HEK293 (cell line): ENCODE results near the gene MACROD1.

Source experiments
- CTCF ChIA-PET: fragments of 350-600 bp; formaldehyde crosslinking; extraction: SDS; loops from one replicate; lab custom pipeline; 2021; ENCODE audit warnings: antibody characterized with exemption; lab: Yijun Ruan, JAX
- POLR2A ChIA-PET: fragments of 300-600 bp; formaldehyde crosslinking; extraction: SDS; loops from one replicate; lab custom pipeline; 2020; ENCODE audit warnings: antibody characterized with exemption, inconsistent platforms; lab: Yijun Ruan, JAX
- H3K27ac ChIP-seq: fragments of 200-500 bp; sonication (Bioruptor generic); 2 replicates; pipeline ENCODE4 v1.5.1; 2014; ENCODE audit warnings: low read depth, low read length, control low read depth, inconsistent platforms; ENCODE audit errors: extremely low read depth
- H3K36me3 ChIP-seq, 2 experiments: fragments of 200-500 bp in 1 of 2; sonication (Bioruptor generic) in 1 of 2; 1 replicate in 1 of 2; 2 replicates in 1 of 2; pipeline ENCODE4 v1.5.1; 2014 to 2017; ENCODE audit warnings: inconsistent platforms in 2 of 2, low read length in 2 of 2; ENCODE audit not compliant: control insufficient read depth in 2 of 2, insufficient read depth in 1 of 2
- H3K4me1 ChIP-seq: fragments of 200-500 bp; sonication (Bioruptor generic); 2 replicates; pipeline ENCODE4 v1.5.1; 2014; ENCODE audit warnings: mild to moderate bottlenecking, low read length, inconsistent platforms; ENCODE audit not compliant: control insufficient read depth, insufficient read depth
- H3K4me3 ChIP-seq: 2 replicates; pipeline ENCODE4 v1.5.1; 2011; ENCODE audit warnings: low read depth, mild to moderate bottlenecking, control low read depth, low read length, moderate library complexity
- H3K9me3 ChIP-seq: fragments of 200-500 bp; sonication (Bioruptor generic); 2 replicates; pipeline ENCODE4 v1.5.1; 2014; ENCODE audit warnings: low read depth, low read length, inconsistent platforms; ENCODE audit not compliant: control insufficient read depth, insufficient read depth
- GLIS2 ChIP-seq: fragments of 450-650 bp; formaldehyde crosslinking; IDR thresholded peaks from 2 replicates; pipeline ENCODE4 v1.5.1; 2016; ENCODE audit warnings: missing biosample characterization, missing genetic modification characterization
- KLF1 ChIP-seq: fragments of 450-650 bp; formaldehyde crosslinking; IDR thresholded peaks from 2 replicates; pipeline ENCODE4 v1.5.1; 2016; ENCODE audit warnings: missing biosample characterization, missing genetic modification characterization
- KLF10 ChIP-seq: fragments of 450-650 bp; IDR thresholded peaks from 2 replicates; pipeline ENCODE4 v1.5.1; 2018; ENCODE audit warnings: missing biosample characterization, mild to moderate bottlenecking, missing genetic modification characterization
- KLF16 ChIP-seq: fragments of 450-650 bp; formaldehyde crosslinking; IDR thresholded peaks from 2 replicates; pipeline ENCODE4 v1.5.1; 2017; ENCODE audit warnings: missing biosample characterization, missing genetic modification characterization
- KLF7 ChIP-seq: fragments of 450-650 bp; formaldehyde crosslinking; IDR thresholded peaks from 2 replicates; pipeline ENCODE4 v1.5.1; 2016; ENCODE audit warnings: missing biosample characterization, missing genetic modification characterization, borderline replicate concordance
- KLF8 ChIP-seq: fragments of 450-650 bp; formaldehyde crosslinking; IDR thresholded peaks from 2 replicates; pipeline ENCODE4 v1.5.1; 2016; ENCODE audit warnings: missing biosample characterization, missing genetic modification characterization
- OSR2 ChIP-seq: fragments of 450-650 bp; formaldehyde crosslinking; IDR thresholded peaks from 2 replicates; pipeline ENCODE4 v1.5.1; 2016; ENCODE audit warnings: missing biosample characterization, missing genetic modification characterization
- PRDM2 ChIP-seq: fragments of 450-650 bp; formaldehyde crosslinking; IDR thresholded peaks from 2 replicates; pipeline ENCODE4 v1.5.1; 2016; ENCODE audit warnings: missing biosample characterization, missing genetic modification characterization, borderline replicate concordance
- SP7 ChIP-seq: fragments of 450-650 bp; formaldehyde crosslinking; IDR thresholded peaks from 2 replicates; pipeline ENCODE4 v1.5.1; 2016; ENCODE audit warnings: missing biosample characterization, missing genetic modification characterization
- WT1 ChIP-seq: fragments of 450-650 bp; formaldehyde crosslinking; IDR thresholded peaks from 2 replicates; pipeline ENCODE4 v1.5.1; 2016; ENCODE audit warnings: missing biosample characterization, missing genetic modification characterization
- ZBTB11 ChIP-seq: fragments of 450-650 bp; formaldehyde crosslinking; conservative IDR thresholded peaks from 2 replicates; pipeline ENCODE4 v1.5.1; 2016; ENCODE audit warnings: low read depth, missing biosample characterization, missing genetic modification characterization
- ZNF335 ChIP-seq: fragments of 450-650 bp; formaldehyde crosslinking; conservative IDR thresholded peaks from 2 replicates; pipeline ENCODE4 v1.5.1; 2016; ENCODE audit warnings: missing biosample characterization, missing genetic modification characterization
- ZNF341 ChIP-seq: fragments of 450-650 bp; formaldehyde crosslinking; IDR thresholded peaks from 2 replicates; pipeline ENCODE4; 2016; ENCODE audit warnings: low read depth, missing biosample characterization, missing genetic modification characterization
- ZNF488 ChIP-seq: fragments of 450-650 bp; formaldehyde crosslinking; IDR thresholded peaks from 2 replicates; pipeline ENCODE4 v1.5.1; 2016; ENCODE audit warnings: missing biosample characterization, missing genetic modification characterization
- ZNF558 ChIP-seq: fragments of 450-650 bp; formaldehyde crosslinking; IDR thresholded peaks from 2 replicates; pipeline ENCODE4 v1.5.1; 2016; ENCODE audit warnings: missing biosample characterization, missing genetic modification characterization
- ZNF561 ChIP-seq: fragments of 450-650 bp; IDR thresholded peaks from 2 replicates; pipeline ENCODE4 v1.5.1; 2018; ENCODE audit warnings: missing biosample characterization, missing genetic modification characterization, borderline replicate concordance
- ZNF610 ChIP-seq: fragments of 450-650 bp; formaldehyde crosslinking; IDR thresholded peaks from 2 replicates; pipeline ENCODE4 v1.5.1; 2016; ENCODE audit warnings: missing biosample characterization, missing genetic modification characterization, borderline replicate concordance
- ZNF623 ChIP-seq: fragments of 450-650 bp; formaldehyde crosslinking; IDR thresholded peaks from 2 replicates; pipeline ENCODE4 v1.5.1; 2016; ENCODE audit warnings: missing biosample characterization, missing genetic modification characterization
- ZNF660 ChIP-seq: fragments of 450-650 bp; IDR thresholded peaks from 2 replicates; pipeline ENCODE4 v1.5.1; 2018; ENCODE audit warnings: missing biosample characterization, mild to moderate bottlenecking, missing genetic modification characterization
- ZNF76 ChIP-seq: fragments of 450-650 bp; formaldehyde crosslinking; IDR thresholded peaks from 2 replicates; pipeline ENCODE4; 2016; ENCODE audit warnings: low read depth, missing biosample characterization, missing genetic modification characterization, borderline replicate concordance
- ZNF776 ChIP-seq: fragments of 450-650 bp; formaldehyde crosslinking; IDR thresholded peaks from 2 replicates; pipeline ENCODE4 v1.5.0; 2017; ENCODE audit warnings: missing biosample characterization, missing genetic modification characterization, borderline replicate concordance
- ZXDB ChIP-seq: fragments of 450-650 bp; formaldehyde crosslinking; IDR thresholded peaks from 2 replicates; pipeline ENCODE4 v1.5.1; 2016; ENCODE audit warnings: missing biosample characterization, missing genetic modification characterization
- TF ChIP-seq, protein P1 (sequence below): sonication (generic); formaldehyde crosslinking; IDR thresholded peaks from 2 replicates; pipeline ENCODE4 v1.8.1; 2022; ENCODE audit warnings: mild to moderate bottlenecking, moderate library complexity, missing genetic modification reagents
- TF ChIP-seq, protein P2 (sequence below): fragments of 450-650 bp; formaldehyde crosslinking; IDR thresholded peaks from 2 replicates; pipeline ENCODE4 v1.5.1; 2016; ENCODE audit warnings: missing biosample characterization, missing genetic modification characterization

Gene MACROD1

GRCh38 chr11:64165842-64166635 is at the start of gene MACROD1:
Gene MACROD1 (minus strand): TSS chr11:64166113. CDS start chr11:64165994, 119 bp downstream.
- CTCF ChIA-PET, result interaction anchor here (0.6 to 1.0 kb wide), 3 partner anchors 10 to 359 kb away, joined by 3 to 6 read pairs (median 4); no protein-coding TSS in a partner anchor
- peak within 1 kb of the TSS; percentile 59 for H3K4me3 ChIP-seq
- H3K4me1 ChIP-seq, result 0 out of 2 replicates have a peak, but pooled peaks cover 2% of the 10 kb centered on the region
- H3K27ac ChIP-seq, result peak within 1 kb of the TSS; percentile 47; the same call in 1 of the 2 replicates
- H3K36me3 ChIP-seq, result peaks cover 0 to 2% of the 10 kb centered on the region in 2 experiments; a peak in 1 of 3 replicates
- POLR2A ChIA-PET, result interaction anchor here (0.9 to 2.9 kb wide), 4 partner anchors 16 to 327 kb away, joined by 3 to 20 read pairs (median 4); partner anchors contain the start of genes COX8A, MARK2 and STIP1
- no peaks in the 10 kb centered on the region for H3K9me3 ChIP-seq
- no peak for TF ChIP-seq OSR2 (tag by site-specific recombination)
- peak; percentile 34; the same call in 1 of the 2 replicates for TF ChIP-seq ZNF341 (tag by site-specific recombination)
- TF ChIP-seq KLF8, result peak; percentile 41; the same call in 1 of the 2 replicates
- TF ChIP-seq ZNF776 (tag by site-specific recombination), result no peak
- TF ChIP-seq ZNF335 (tag by site-specific recombination), result peak; percentile 88
- TF ChIP-seq ZNF76 (tag by site-specific recombination), result peak; percentile 89
- TF ChIP-seq ZNF660 (tag by site-specific recombination), result peak; percentile 74; the same call in 1 of the 2 replicates
- TF ChIP-seq, protein P1, sequence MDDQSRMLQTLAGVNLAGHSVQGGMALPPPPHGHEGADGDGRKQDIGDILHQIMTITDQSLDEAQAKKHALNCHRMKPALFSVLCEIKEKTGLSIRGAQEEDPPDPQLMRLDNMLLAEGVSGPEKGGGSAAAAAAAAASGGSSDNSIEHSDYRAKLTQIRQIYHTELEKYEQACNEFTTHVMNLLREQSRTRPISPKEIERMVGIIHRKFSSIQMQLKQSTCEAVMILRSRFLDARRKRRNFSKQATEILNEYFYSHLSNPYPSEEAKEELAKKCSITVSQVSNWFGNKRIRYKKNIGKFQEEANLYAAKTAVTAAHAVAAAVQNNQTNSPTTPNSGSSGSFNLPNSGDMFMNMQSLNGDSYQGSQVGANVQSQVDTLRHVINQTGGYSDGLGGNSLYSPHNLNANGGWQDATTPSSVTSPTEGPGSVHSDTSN (CRISPR knock-in tag), result peak; percentile 65; the same call in 1 of the 2 replicates
- peak; percentile 37 for TF ChIP-seq ZBTB11 (tag by site-specific recombination)
- TF ChIP-seq KLF1, result no peak
- no peak for TF ChIP-seq KLF16 (tag by site-specific recombination)
- TF ChIP-seq ZNF610, result peak; percentile 36; the same call in 1 of the 2 replicates
- TF ChIP-seq, protein P2, sequence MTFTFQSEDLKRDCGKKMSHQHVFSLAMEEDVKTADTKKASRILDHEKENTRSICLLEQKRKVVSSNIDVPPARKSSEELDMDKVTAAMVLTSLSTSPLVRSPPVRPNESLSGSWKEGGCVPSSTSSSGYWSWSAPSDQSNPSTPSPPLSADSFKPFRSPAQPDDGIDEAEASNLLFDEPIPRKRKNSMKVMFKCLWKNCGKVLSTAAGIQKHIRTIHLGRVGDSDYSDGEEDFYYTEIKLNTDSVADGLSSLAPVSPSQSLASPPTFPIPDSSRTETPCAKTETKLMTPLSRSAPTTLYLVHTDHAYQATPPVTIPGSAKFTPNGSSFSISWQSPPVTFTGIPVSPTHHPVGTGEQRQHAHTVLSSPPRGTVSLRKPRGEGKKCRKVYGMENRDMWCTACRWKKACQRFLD (tag by site-specific recombination), result no peak
- TF ChIP-seq KLF7, result no peak
- TF ChIP-seq KLF10, result peak; percentile 34; the same call in 1 of the 2 replicates
- no peak for TF ChIP-seq ZNF488
- TF ChIP-seq PRDM2 (tag by site-specific recombination), result no peak
- TF ChIP-seq SP7 (tag by site-specific recombination), result peak; percentile 17; the same call in 1 of the 2 replicates
- peak; percentile 85 for TF ChIP-seq ZNF561 (tag by site-specific recombination)
- no peak for TF ChIP-seq ZNF558 (tag by site-specific recombination)
- TF ChIP-seq WT1, result peak; percentile 46
- TF ChIP-seq ZNF623 (tag by site-specific recombination), result no peak
- TF ChIP-seq GLIS2 (tag by site-specific recombination), result peak; percentile 35; the same call in 1 of the 2 replicates
- TF ChIP-seq ZXDB, result peak; percentile 69; the same call in 1 of the 2 replicates
